OCI-LY7 (cell line): Measurements from ENCODE around the gene RNF217.

Experiments used
- EZH2phosphoT487 ChIP-seq: fragments of 200-600 bp; sonication (generic); IDR thresholded peaks from 2 replicates; pipeline ENCODE4 v1.6.1; 2018; ENCODE audit warnings: low read depth, borderline replicate concordance, mild to moderate bottlenecking, mixed run types, antibody characterized with exemption, low read length, moderate library complexity, mixed read lengths
- TF ChIP-seq, protein P1 (sequence below): fragments of 200-600 bp; sonication (generic); conservative IDR thresholded peaks from 2 replicates; pipeline ENCODE4 v1.5.1; 2014; ENCODE audit warnings: mild to moderate bottlenecking, antibody characterized with exemption, low read length, moderate library complexity, mixed read lengths

DNA sequence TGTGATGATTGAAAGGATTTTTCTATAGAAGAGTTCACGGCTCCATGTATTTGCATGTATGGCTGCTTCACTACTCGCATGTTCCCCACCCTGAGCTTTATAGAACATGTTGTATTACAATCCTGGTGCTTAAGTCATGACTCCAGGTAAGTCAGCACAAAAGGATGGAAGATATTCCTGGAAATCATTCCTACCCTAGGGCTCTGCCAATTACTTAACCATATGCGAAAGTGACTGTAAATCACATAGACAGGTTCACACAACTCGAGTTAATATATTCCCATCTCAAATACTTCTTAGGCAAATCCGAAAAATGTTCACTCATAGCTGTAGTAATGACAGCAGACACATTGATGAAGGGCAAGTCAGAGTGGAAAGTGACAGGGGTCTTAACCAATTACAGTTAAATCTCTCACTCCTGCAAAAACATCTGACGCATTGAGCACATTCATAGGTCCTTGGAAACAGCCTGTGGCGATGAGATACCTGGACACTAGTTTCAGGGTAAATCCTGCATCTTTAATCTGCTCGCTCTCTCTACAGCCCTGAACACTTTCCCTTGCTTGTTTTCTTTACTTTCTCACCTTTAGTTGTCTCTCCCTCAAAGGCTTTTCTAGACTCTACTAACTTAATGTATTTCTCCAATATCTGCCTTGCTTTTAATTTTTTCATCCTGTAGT, 35.1 kb downstream of the RNF217 start:
- TF ChIP-seq, protein P1, sequence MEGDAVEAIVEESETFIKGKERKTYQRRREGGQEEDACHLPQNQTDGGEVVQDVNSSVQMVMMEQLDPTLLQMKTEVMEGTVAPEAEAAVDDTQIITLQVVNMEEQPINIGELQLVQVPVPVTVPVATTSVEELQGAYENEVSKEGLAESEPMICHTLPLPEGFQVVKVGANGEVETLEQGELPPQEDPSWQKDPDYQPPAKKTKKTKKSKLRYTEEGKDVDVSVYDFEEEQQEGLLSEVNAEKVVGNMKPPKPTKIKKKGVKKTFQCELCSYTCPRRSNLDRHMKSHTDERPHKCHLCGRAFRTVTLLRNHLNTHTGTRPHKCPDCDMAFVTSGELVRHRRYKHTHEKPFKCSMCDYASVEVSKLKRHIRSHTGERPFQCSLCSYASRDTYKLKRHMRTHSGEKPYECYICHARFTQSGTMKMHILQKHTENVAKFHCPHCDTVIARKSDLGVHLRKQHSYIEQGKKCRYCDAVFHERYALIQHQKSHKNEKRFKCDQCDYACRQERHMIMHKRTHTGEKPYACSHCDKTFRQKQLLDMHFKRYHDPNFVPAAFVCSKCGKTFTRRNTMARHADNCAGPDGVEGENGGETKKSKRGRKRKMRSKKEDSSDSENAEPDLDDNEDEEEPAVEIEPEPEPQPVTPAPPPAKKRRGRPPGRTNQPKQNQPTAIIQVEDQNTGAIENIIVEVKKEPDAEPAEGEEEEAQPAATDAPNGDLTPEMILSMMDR, result no peak
- no peak for TF ChIP-seq EZH2phosphoT487
